K562 (cell line): ENCODE results near the gene NCOA3. TPM values are rescaled to one million over a fixed set of nuclear protein-coding genes. Genes with fewer than 3 reads are reported as not detected.
A peak's percentile ranks its signal among the peaks of the same experiment; 100 is the strongest.

Experiments used
- CBX3 ChIP-seq, 2 experiments: IDR thresholded peaks; 1 replicate in 1 of 2; 2 replicates in 1 of 2; pipeline ENCODE4 v1.6.1; 2012; ENCODE audit warnings: inconsistent platforms in 2 of 2, low read length in 2 of 2, borderline replicate concordance in 1 of 2, control low read depth in 1 of 2
- HDAC2 ChIP-seq: fragments of 450-650 bp; IDR thresholded peaks from 2 replicates; pipeline ENCODE4 v1.6.1; 2016; ENCODE audit warnings: mild to moderate bottlenecking
- HMG20A ChIP-seq: fragments of 450-650 bp; formaldehyde crosslinking; conservative IDR thresholded peaks from 2 replicates; pipeline ENCODE4 v1.4.0; 2020; ENCODE audit warnings: mild to moderate bottlenecking, mixed read lengths
- KDM1A ChIP-seq, 2 experiments: fragments of 450-650 bp; IDR thresholded peaks; 2 replicates each; pipeline ENCODE4 v1.6.1; 2016; ENCODE audit warnings: mild to moderate bottlenecking in 2 of 2
- MAFK ChIP-seq: IDR thresholded peaks from 2 replicates; pipeline ENCODE4 v1.6.1; 2011; ENCODE audit warnings: low read length, improper control_type of control experiment
- PTRF ChIP-seq: fragments of 450-650 bp; IDR thresholded peaks from 2 replicates; pipeline ENCODE4 v1.6.1; 2016; ENCODE audit warnings: mild to moderate bottlenecking, missing genetic modification characterization, missing compliant biosample characterization
- RFX1 ChIP-seq: fragments of 450-650 bp; IDR thresholded peaks from 2 replicates; pipeline ENCODE4 v1.6.1; 2016; ENCODE audit warnings: mild to moderate bottlenecking, moderate library complexity
- polyA plus RNA-seq, 8 experiments: library from polyadenylated mRNA; depleted of rRNA in 4 of 8; stranded (reverse) in 5 of 8; unstranded in 3 of 8; fragments of >200 nt; fragmentation: Nextera tagmentation in 2 of 8; fragmentation: Illumina TruSeq in 1 of 8; extraction: Ambion mirVana in 2 of 8; extraction: Trizol in 1 of 8; gene quantifications; 2 replicates each; pipeline versions ENCODE4 v1.2.1 to v1.2.3, GENCODE V29; 2011 to 2014; ENCODE audit warnings: inconsistent platforms in 1 of 8, missing spikeins in 1 of 8
- total RNA-seq, 7 experiments: library from RNA; depleted of rRNA in 6 of 7; stranded (reverse); fragments of >200 nt in 6 of 7; fragmentation: Illumina TruSeq in 2 of 7; extraction: Trizol in 2 of 7; gene quantifications; 2 replicates each; pipeline versions ENCODE4 v1.2.1 to v1.2.3, GENCODE V29; 2011 to 2021; ENCODE audit warnings: low replicate concordance in 1 of 7
- TF ChIP-seq, protein P1 (sequence below): fragments of 250-450 bp; sonication (Bioruptor Pico); IDR thresholded peaks from 2 replicates; pipeline ENCODE4 v1.8.0; 2021; ENCODE audit warnings: moderate library complexity, mild to moderate bottlenecking, inconsistent platforms
- TF ChIP-seq, protein P2 (sequence below): sonication (generic); formaldehyde crosslinking; IDR thresholded peaks from 2 replicates; pipeline ENCODE4 v1.9.0; 2022; ENCODE audit warnings: mild to moderate bottlenecking, missing genetic modification reagents
- TF ChIP-seq, protein P3 (sequence below), 2 experiments: fragments of 450-650 bp in 1 of 2; IDR thresholded peaks; 2 replicates each; pipeline ENCODE4 v1.6.1; 2011 to 2017; ENCODE audit warnings: low read depth in 2 of 2, antibody characterized with exemption in 1 of 2, borderline replicate concordance in 1 of 2, low read length in 1 of 2, mild to moderate bottlenecking in 1 of 2, mixed read lengths in 1 of 2; ENCODE audit not compliant: control insufficient read depth in 1 of 2
- TF ChIP-seq, protein P4 (sequence below), 3 experiments: fragments of 200-800 bp in 1 of 3; fragments of 250-450 bp in 1 of 3; fragments of 450-650 bp in 1 of 3; sonication (Bioruptor Pico) in 1 of 3; sonication (Bioruptor generic) in 1 of 3; formaldehyde crosslinking in 1 of 3; IDR thresholded peaks; 2 replicates each; pipeline versions ENCODE4 v1.6.1 to v1.8.0; 2016 to 2022; ENCODE audit warnings: mild to moderate bottlenecking in 2 of 3, missing genetic modification characterization in 2 of 3, missing compliant biosample characterization in 1 of 3, moderate library complexity in 1 of 3
- TF ChIP-seq, protein P5 (sequence below): sonication (generic); formaldehyde crosslinking; IDR thresholded peaks from 2 replicates; pipeline ENCODE4 v1.8.0; 2023; ENCODE audit warnings: mild to moderate bottlenecking, missing genetic modification reagents

The NCOA3 gene
- total and polyA plus RNA-seq, 9 of the 15 experiments (the other 6 are each of a cell fraction or from before 2014, with no cell fraction given): 3.2 to 24.3 (median 14.4) TPM

DNA sequence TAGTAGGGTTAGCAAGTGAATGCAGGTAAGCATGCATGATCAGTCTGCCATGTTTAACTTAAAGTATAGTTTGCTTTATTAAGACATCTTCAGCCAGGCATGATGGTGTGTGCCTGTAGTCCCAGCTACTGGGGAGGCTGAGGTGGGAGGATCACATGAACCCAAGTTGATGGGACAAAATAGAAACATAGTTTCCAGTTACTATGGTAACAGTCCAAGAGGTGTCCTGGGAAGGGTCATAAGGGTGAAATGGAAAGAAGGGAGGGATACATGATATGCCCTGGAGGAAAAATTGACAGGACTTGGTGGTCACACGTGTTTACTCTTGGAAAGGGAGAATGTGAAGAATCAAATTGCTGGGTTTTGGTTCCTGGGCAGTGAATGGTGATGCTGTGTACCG lies 143.9 kb downstream of the NCOA3 start (continued):
- TF ChIP-seq, protein P1, sequence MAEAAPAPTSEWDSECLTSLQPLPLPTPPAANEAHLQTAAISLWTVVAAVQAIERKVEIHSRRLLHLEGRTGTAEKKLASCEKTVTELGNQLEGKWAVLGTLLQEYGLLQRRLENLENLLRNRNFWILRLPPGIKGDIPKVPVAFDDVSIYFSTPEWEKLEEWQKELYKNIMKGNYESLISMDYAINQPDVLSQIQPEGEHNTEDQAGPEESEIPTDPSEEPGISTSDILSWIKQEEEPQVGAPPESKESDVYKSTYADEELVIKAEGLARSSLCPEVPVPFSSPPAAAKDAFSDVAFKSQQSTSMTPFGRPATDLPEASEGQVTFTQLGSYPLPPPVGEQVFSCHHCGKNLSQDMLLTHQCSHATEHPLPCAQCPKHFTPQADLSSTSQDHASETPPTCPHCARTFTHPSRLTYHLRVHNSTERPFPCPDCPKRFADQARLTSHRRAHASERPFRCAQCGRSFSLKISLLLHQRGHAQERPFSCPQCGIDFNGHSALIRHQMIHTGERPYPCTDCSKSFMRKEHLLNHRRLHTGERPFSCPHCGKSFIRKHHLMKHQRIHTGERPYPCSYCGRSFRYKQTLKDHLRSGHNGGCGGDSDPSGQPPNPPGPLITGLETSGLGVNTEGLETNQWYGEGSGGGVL (CRISPR knock-in tag): no peak
- TF ChIP-seq MAFK (no peak), KDM1A (IDR thresholded peaks at IDR 0.05) (no peak), PTRF (no peak), RFX1 (peak; percentile 73), CBX3 (IDR thresholded peaks at IDR 0.05; ENCODE audit: borderline replicate concordance in 1 of 2, low read length in 2 of 2) (no peak), HDAC2 (no peak), HMG20A (CRISPR knock-in tag) (no peak)
- TF ChIP-seq, protein P2, sequence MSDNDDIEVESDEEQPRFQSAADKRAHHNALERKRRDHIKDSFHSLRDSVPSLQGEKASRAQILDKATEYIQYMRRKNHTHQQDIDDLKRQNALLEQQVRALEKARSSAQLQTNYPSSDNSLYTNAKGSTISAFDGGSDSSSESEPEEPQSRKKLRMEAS (CRISPR knock-in tag): no peak
- TF ChIP-seq, protein P3, sequence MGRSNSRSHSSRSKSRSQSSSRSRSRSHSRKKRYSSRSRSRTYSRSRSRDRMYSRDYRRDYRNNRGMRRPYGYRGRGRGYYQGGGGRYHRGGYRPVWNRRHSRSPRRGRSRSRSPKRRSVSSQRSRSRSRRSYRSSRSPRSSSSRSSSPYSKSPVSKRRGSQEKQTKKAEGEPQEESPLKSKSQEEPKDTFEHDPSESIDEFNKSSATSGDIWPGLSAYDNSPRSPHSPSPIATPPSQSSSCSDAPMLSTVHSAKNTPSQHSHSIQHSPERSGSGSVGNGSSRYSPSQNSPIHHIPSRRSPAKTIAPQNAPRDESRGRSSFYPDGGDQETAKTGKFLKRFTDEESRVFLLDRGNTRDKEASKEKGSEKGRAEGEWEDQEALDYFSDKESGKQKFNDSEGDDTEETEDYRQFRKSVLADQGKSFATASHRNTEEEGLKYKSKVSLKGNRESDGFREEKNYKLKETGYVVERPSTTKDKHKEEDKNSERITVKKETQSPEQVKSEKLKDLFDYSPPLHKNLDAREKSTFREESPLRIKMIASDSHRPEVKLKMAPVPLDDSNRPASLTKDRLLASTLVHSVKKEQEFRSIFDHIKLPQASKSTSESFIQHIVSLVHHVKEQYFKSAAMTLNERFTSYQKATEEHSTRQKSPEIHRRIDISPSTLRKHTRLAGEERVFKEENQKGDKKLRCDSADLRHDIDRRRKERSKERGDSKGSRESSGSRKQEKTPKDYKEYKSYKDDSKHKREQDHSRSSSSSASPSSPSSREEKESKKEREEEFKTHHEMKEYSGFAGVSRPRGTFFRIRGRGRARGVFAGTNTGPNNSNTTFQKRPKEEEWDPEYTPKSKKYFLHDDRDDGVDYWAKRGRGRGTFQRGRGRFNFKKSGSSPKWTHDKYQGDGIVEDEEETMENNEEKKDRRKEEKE (IDR thresholded peaks at IDR 0.05; ENCODE audit: borderline replicate concordance in 1 of 2, control insufficient read depth in 1 of 2, low read depth in 2 of 2, low read length in 1 of 2): no peak
- TF ChIP-seq, protein P4, sequence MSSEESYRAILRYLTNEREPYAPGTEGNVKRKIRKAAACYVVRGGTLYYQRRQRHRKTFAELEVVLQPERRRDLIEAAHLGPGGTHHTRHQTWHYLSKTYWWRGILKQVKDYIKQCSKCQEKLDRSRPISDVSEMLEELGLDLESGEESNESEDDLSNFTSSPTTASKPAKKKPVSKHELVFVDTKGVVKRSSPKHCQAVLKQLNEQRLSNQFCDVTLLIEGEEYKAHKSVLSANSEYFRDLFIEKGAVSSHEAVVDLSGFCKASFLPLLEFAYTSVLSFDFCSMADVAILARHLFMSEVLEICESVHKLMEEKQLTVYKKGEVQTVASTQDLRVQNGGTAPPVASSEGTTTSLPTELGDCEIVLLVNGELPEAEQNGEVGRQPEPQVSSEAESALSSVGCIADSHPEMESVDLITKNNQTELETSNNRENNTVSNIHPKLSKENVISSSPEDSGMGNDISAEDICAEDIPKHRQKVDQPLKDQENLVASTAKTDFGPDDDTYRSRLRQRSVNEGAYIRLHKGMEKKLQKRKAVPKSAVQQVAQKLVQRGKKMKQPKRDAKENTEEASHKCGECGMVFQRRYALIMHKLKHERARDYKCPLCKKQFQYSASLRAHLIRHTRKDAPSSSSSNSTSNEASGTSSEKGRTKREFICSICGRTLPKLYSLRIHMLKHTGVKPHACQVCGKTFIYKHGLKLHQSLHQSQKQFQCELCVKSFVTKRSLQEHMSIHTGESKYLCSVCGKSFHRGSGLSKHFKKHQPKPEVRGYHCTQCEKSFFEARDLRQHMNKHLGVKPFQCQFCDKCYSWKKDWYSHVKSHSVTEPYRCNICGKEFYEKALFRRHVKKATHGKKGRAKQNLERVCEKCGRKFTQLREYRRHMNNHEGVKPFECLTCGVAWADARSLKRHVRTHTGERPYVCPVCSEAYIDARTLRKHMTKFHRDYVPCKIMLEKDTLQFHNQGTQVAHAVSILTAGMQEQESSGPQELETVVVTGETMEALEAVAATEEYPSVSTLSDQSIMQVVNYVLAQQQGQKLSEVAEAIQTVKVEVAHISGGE (CRISPR knock-in tag; IDR thresholded peaks at IDR 0.05): peak in 1 of 3 experiments; percentile 87; a peak in 1 of 6 replicates
- TF ChIP-seq, protein P5, sequence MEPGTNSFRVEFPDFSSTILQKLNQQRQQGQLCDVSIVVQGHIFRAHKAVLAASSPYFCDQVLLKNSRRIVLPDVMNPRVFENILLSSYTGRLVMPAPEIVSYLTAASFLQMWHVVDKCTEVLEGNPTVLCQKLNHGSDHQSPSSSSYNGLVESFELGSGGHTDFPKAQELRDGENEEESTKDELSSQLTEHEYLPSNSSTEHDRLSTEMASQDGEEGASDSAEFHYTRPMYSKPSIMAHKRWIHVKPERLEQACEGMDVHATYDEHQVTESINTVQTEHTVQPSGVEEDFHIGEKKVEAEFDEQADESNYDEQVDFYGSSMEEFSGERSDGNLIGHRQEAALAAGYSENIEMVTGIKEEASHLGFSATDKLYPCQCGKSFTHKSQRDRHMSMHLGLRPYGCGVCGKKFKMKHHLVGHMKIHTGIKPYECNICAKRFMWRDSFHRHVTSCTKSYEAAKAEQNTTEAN (CRISPR knock-in tag): no peak
